NCI-H510A (cell line): ENCODE data around the gene SLC35D1.
A peak's percentile ranks its signal among the peaks of the same experiment; 100 is the strongest.
"Not testable (repeated sequence)": the region's sequence is repeated elsewhere in the genome, so short reads cannot be mapped to it uniquely, and the experiment has no call there.

Experiments used
- DNase-seq: peaks from one replicate; lab custom pipeline; 2025; lab: John Stamatoyannopoulos, UW

The SLC35D1 gene

DNA sequence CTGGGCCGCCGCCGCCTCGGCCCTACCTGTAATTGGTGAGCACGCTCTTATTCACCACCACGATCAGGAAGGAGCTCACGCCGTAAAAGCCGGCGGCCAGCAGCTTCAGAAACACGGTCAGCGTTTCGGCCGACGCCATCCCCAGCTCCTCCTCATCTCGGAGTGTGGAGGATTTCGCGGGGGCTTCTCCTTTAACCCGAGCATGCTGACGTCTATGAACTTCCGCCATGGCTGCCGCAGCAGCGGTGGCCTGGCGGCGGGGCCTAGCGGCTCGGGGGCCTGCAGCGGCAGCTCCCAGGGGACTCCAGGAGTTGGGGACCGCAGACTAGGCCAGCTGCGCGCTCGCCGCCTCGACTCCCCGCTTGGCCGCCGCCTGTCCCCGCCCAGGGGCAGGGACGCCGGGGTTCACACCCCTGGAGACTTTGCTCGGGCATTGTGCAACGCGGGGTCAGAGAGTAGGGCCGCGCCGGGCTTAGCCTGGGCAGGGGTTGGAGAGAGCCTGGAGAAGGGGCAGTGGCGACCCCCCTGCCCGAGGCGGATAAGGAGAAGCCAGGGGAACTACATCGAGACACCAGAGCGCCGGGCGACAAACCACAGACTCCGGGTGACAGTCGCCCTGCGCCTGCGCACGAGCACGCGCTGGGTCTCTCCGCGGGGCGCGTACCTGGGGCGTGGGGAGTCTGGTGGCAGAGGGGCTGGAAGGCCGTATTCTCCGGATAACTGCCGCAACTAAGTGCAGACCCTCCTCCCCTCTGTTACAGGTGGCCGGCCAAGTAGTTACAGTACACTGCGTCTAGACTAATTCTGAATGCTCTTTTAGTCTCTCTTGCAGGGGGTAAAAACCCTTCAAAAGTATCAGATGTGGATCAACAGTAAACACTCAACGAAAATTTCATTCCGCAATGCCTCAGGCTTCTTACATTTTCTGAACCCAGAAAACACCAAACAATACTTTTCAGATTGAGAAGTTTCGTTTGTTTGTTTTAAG lies at the start of gene SLC35D1:
Gene SLC35D1 (minus strand): TSS at position 364 of the 988 bp plus-strand sequence. CDS start 135 bp downstream, at position 229.
- DNase-seq, result peak; percentile 73

DNA sequence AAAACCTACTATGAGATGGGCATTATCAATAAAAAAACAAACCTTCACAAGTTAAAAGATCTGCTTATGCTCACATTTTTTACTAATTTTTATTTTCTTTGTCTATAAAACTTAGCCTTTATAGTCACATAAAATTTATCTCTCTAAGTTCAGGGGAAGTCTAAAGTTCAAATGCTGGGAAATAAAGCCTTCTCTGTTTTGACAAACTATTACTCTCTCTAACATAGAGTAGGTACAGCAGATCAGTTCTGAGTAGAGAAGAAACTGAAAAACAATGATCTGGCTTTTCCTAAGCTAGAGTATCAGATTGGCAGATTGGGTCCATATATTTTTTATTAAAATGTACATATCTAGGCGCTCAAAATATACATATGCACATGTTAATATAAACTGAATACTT lies 49.6 kb upstream of the SLC35D1 start:
- DNase-seq, result no peak

DNA sequence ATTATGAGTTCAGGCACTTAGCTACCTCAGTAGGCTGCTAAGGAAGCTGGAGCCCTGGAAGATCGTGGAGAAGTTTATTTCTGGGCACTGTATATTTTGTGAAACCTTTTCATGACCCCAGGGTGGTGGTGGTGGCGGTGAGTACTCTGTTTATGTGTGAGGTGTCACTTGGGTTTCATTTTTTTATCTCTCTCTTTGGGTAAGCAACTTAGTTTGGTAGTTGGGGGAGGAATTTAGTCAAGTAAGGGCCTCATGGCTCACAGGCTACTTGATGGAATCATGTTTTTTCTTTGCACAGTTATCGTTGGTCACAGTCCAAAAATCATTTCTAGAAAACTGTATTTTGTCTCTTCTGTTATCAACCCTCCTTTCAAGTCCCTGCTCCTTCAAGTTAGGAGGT lies 46.9 kb upstream of the SLC35D1 start:
- DNase-seq, result no peak

DNA sequence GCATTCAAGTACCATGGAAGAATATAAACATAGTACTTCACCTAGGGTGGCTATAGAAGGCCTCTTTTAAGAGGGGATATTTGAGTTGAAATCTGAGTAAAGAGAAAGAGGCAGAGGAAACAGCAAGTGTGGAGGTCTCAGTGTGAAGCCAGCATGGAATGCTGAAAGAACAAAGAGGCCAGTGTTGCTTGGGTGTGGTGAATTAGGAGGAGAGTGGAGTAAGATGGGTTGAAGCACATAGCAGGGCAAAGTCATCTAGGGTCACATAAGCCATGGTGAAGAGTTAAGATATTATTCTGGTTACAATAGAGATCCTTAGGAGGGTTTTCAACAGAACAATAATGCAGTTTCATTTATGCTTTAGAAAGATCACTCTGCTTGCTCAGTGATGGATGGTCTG lies 43.4 kb upstream of the SLC35D1 start:
- DNase-seq, result no peak

DNA sequence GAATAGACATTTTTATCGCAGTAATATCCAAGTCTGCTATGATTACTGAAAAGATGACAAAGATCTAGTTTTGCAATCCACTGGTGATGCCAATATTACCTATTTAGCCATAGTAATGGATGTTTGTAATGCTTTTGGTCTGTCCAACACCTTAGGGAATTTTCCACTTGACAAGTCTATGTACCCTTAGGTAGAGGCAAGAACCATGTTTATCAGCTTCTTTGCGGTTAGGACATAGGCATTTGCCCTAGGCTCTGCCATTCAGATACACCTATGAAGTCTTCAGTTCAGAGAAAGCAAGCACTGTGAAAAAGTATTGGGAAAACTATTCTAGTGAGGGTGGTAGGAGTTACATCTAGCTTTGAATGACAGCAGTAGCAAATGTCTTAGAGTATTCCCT lies 40.2 kb upstream of the SLC35D1 start:
- no peak for DNase-seq

- DNase-seq, result no peak
Measured at GRCh38 chr1:67089685-67090208, 35.8 kb upstream of the SLC35D1 start.

DNA sequence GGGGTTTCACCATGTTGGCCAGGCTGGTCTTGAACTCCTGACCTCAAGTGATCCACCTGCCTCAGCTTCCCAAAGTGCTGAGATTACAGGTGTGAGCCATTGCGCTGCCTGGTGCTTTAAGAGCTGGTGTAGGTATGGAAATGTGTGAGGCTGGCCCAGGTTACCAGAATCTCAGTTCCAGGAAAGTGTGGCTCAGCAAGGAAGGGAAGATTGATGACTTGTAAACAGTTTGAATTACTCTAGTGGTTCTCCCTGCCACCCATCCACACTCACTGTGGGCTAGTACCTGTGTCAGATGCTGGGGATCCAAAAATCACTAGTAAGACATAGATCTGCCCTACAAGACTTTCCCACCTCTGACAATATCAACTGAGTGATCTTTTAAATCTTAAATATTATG lies 34.5 kb upstream of the SLC35D1 start:
- no peak for DNase-seq

DNA sequence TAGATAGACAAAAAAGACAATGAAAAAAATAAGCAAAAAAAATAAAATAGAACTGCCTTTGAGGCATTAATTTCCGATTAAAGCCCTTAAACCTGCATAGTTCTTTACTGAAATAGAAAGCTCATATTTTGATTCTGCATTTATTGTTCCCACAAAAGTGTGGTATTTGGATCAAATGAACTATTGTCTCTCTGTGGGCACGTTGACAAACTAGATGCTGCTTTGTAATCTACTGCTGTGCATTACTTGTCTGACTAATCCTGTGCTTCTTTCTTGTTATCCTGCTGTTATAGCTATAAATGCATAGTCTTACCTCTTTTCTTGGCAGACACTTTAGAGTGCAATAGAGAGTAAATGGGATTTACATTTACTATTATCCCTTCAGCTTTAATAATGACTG lies 31.4 kb upstream of the SLC35D1 start:
- no peak for DNase-seq

- DNase-seq, result no peak
Measured at GRCh38 chr1:67084765-67085318, 30.9 kb upstream of the SLC35D1 start.

DNA sequence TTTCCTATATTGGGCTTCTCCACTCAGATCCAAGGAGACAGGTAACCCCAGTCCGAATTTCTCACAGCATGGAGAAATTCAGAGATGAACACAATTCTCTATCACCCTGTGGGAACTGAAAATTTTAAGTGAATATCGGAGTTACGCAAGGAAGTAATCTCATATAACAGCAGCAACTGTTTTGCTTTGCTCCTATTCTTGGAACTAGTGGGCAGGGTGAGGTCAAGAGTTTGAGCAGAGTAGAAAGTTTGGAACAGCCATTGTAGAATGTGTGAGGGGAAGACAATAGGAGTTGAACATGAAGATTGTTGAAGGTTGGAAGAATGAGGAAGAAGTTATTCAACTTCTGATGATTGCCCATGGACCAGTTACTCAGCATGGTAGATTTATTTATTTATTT lies 24.3 kb upstream of the SLC35D1 start:
- DNase-seq, result no peak

DNA sequence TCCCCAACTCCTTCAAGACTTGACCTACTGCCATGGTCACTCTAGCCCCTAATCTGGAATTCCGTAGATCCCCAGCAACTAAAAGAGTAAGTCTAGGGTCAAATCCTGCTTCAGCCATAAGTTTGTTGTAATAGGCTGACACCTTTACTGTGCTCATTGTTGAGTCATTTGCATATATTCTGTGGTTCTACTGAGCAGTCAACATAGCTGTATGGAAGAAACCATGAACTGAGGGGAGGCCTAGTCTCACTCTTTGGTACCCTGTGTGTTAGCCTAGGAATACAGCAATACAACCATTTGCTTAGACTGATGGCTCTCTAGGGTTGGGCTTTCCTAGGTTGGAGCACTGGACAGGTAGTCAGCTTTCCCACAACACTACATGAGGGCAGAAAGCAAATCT lies 23.6 kb upstream of the SLC35D1 start:
- DNase-seq, result no peak

GRCh38 chr1:67072749-67073148 lies 18.8 kb upstream of the SLC35D1 start:
- no peak for DNase-seq

DNA sequence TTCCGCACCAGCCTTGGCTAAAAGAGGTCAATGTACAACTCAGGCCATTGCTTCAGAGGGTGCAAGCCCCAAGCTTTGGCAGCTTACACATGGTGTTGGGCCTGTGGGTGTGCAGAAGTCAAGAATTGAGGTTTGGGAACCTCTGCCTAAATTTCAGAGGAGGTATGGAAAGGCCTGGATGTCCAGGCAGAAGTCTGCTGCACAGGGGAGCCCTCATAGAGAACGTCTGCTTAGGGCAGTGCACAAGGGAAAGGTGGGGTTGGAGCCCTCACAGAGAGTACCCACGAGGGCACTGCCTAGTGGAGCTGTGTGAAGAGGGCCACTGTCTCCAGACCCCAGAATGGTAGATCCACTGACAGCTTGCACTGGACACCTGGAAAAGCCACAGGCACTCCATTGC lies 13.7 kb upstream of the SLC35D1 start:
- DNase-seq, result not testable (repeated sequence)

- DNase-seq, result no peak
Measured at GRCh38 chr1:67062412-67062811, 8.5 kb upstream of the SLC35D1 start.

GRCh38 chr1:67061266-67061665 lies 7.3 kb upstream of the SLC35D1 start:
- no peak for DNase-seq

- DNase-seq, result no peak
Measured at GRCh38 chr1:67060811-67061218, 6.9 kb upstream of the SLC35D1 start.

- DNase-seq, result no peak
Measured at GRCh38 chr1:67059346-67059745, 5.4 kb upstream of the SLC35D1 start.

GRCh38 chr1:67058761-67059160 lies 4.8 kb upstream of the SLC35D1 start:
- no peak for DNase-seq

- DNase-seq, result no peak
Measured at GRCh38 chr1:67058242-67058641, 4.3 kb upstream of the SLC35D1 start.

DNA sequence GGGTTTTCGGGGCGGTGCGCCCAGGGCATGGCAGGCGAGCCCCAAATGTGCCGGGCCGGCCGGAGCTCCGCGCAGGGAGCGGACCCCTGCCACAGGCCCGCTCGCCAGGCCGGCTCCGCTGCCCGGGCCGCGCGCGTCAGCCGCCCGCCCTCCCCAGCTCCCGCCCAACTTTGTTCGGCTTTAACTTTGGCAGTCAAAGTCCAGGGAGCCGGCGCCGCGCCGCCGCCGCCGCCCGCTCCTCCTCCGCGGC lies 488 bp downstream of the SLC35D1 start:
- DNase-seq, result peak; percentile 42

DNA sequence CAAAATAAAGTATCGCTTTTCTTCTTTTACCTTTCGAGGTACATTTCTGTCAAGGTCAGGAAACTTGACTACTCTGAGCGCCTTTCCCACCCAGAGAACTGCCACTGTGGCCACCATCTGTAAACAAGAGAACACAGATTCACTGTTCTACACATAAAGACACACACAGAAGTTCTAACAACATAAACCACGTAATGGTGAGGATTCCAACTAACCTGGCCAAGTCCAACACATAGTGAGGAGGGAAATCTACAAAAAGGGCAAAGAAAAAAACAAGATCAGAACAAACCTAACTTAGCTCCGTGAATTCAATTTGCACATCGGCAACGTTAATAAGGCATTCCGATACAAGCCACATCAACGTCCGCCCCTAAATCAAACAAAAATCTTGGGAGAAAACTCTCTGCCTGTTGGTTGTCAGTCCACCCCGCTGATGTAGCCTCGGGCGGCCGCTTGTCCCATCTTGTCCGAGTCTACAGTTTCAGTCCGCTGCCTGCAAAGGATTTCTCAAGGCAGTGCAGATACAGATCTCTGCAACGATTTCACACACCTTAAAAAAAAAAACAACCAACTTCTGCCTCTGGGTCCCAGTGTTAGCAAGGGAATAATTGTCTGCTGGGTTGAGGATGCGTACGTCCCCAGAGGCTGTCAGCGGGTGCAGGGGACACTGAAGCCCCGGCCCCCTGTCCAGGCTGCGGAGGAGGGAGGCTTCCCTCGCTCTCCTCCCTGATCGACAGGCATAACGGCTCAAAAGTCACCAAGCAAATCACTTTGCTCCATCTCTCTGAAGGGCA lies 1.0 kb downstream of the SLC35D1 start:
- DNase-seq, result peak; percentile 20

DNA sequence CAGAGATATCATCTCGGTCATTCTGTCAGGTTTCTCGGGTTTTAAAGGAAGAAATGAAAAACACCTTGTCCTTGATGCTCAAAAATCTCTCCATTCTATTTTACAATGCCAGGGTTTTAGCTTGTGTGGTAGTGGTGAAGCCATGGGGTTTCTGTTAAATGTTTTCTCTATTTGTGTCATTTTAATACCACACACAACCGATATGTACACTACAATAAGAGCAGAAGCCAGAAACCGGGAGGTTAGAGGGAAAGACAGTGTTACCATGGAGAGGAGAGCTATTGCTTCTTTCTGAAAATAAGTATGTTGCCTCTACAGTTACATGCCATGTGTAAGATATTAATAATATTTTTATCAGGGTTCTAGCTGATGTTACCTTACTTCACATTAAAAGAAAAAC lies 2.8 kb downstream of the SLC35D1 start:
- DNase-seq, result no peak
